A673 (cell line): ENCODE results near the gene ATOH8. TPM values are rescaled to one million over a fixed set of nuclear protein-coding genes. Genes with fewer than 3 reads are reported as not detected.

ENCODE experiments used
- BruUV-seq: library from RNA; stranded (reverse); fragments of 400-500 nt; replicated peaks from 2 replicates; lab custom pipeline; 2021; lab: Mats Ljungman, UMichigan
- CTCF ChIA-PET: fragments of 300-600 bp; sonication (Branson Sonifier 250); formaldehyde crosslinking; loops from one replicate; lab custom pipeline; 2022; ENCODE audit warnings: antibody characterized with exemption; lab: Charles Lee
- POLR2A ChIA-PET: fragments of 300-600 bp; sonication (Branson Sonifier 250); formaldehyde crosslinking; loops from one replicate; lab custom pipeline; 2022; ENCODE audit warnings: antibody characterized with exemption; ENCODE audit not compliant: low non-redundant PET; lab: Charles Lee
- DNase-seq: peaks from one replicate; pipeline ENCODE4 v3.0.0-alpha.2; 2015; ENCODE audit warnings: low spot score
- H3K27ac ChIP-seq: fragments of 200-600 bp; sonication (generic); 2 replicates; pipeline ENCODE4 v1.5.1; 2016; ENCODE audit warnings: mixed run types, low read depth, mild to moderate bottlenecking, mixed read lengths, antibody characterized with exemption, low read length; ENCODE audit not compliant: poor library complexity, severe bottlenecking
- H3K27me3 ChIP-seq: fragments of 200-600 bp; sonication (generic); replicated peaks from 2 replicates; pipeline ENCODE4 v1.6.1; 2017; ENCODE audit warnings: mixed run types, low read depth, mild to moderate bottlenecking, mixed read lengths, antibody characterized with exemption, low read length; ENCODE audit not compliant: insufficient read depth, poor library complexity
- H3K36me3 ChIP-seq: fragments of 200-600 bp; sonication (generic); 2 replicates; pipeline ENCODE4 v1.6.1; 2016; ENCODE audit warnings: mixed run types, mild to moderate bottlenecking, mixed read lengths, antibody characterized with exemption, low read length; ENCODE audit not compliant: insufficient read depth, poor library complexity, severe bottlenecking
- H3K4me1 ChIP-seq: fragments of 200-600 bp; sonication (generic); 2 replicates; pipeline ENCODE4 v1.6.1; 2017; ENCODE audit warnings: mixed run types, mild to moderate bottlenecking, mixed read lengths, antibody characterized with exemption, low read length; ENCODE audit not compliant: insufficient read depth, poor library complexity, severe bottlenecking
- H3K4me3 ChIP-seq: fragments of 200-600 bp; sonication (generic); 2 replicates; pipeline ENCODE4 v1.5.1; 2016; ENCODE audit warnings: low read depth, mixed run types, mild to moderate bottlenecking, mixed read lengths, low read length; ENCODE audit not compliant: poor library complexity, severe bottlenecking
- H3K9me3 ChIP-seq: fragments of 200-600 bp; sonication (generic); 2 replicates; pipeline ENCODE4 v1.6.1; 2016; ENCODE audit warnings: mixed run types, low read depth, mild to moderate bottlenecking, mixed read lengths, antibody characterized with exemption, low read length; ENCODE audit not compliant: poor library complexity, severe bottlenecking
- EZH2 ChIP-seq: fragments of 200-600 bp; sonication (generic); IDR thresholded peaks from 2 replicates; pipeline ENCODE4 v1.6.1; 2017; ENCODE audit warnings: borderline replicate concordance, low read depth, mild to moderate bottlenecking, mixed read lengths, antibody characterized with exemption, low read length; ENCODE audit not compliant: poor library complexity, severe bottlenecking
- intact Hi-C: fragments of 100-400 bp; cut with micrococcal nuclease; formaldehyde crosslinking; loops from one replicate; pipeline ENCODE4 v1.10.0; 2022; ENCODE audit not compliant: unreplicated experiment
- total RNA-seq: library from RNA; stranded (reverse); gene quantifications from 2 replicates; pipeline ENCODE4 v1.2.3, GENCODE V29; 2021
- TF ChIP-seq, protein P1 (sequence below): fragments of 300-800, 200-600 bp; sonication (generic); conservative IDR thresholded peaks from 2 replicates; pipeline ENCODE4 v1.5.1; 2017; ENCODE audit warnings: low read depth, mild to moderate bottlenecking, antibody characterized with exemption, low read length, moderate library complexity, mixed read lengths

ATOH8 gene
- total RNA-seq, 1 experiment from 2014 or later = 4.6 TPM

DNA sequence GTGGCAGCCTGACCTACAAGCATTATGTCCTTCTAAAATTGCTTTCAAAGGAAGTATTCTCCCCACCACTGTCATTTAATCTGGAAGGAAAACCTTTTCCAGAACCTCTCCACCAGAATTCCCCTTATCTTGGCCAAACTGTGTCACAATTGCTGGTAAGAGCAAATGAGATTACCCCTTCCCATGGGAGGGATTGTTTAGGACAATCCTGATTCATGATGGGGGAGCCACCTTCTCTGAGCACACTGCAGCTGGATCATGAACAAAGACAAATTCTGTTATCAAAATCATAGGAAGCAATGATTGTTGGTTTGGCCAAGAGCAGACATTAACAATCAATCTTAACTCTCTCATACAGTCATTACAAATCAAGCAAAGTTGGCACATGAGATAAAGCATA lies 18.1 kb upstream of the ATOH8 start:
- BruUV-seq = no TSS peak
- TF ChIP-seq, protein P1, sequence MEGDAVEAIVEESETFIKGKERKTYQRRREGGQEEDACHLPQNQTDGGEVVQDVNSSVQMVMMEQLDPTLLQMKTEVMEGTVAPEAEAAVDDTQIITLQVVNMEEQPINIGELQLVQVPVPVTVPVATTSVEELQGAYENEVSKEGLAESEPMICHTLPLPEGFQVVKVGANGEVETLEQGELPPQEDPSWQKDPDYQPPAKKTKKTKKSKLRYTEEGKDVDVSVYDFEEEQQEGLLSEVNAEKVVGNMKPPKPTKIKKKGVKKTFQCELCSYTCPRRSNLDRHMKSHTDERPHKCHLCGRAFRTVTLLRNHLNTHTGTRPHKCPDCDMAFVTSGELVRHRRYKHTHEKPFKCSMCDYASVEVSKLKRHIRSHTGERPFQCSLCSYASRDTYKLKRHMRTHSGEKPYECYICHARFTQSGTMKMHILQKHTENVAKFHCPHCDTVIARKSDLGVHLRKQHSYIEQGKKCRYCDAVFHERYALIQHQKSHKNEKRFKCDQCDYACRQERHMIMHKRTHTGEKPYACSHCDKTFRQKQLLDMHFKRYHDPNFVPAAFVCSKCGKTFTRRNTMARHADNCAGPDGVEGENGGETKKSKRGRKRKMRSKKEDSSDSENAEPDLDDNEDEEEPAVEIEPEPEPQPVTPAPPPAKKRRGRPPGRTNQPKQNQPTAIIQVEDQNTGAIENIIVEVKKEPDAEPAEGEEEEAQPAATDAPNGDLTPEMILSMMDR = no peak
- no peak for TF ChIP-seq EZH2
- DNase-seq = no peak
- H3K9me3 ChIP-seq = no peaks in the 10 kb centered on the region
- intact Hi-C loops = no loop called here
- no peaks in the 10 kb centered on the region for H3K36me3 ChIP-seq
- no peaks in the 10 kb centered on the region for H3K27me3 ChIP-seq
- H3K4me3 ChIP-seq = no peak overlapping the region
- CTCF ChIA-PET = no interaction called here
- POLR2A ChIA-PET = no interaction called here
- no peak overlapping the region for H3K27ac ChIP-seq
- no peaks in the 10 kb centered on the region for H3K4me1 ChIP-seq

DNA sequence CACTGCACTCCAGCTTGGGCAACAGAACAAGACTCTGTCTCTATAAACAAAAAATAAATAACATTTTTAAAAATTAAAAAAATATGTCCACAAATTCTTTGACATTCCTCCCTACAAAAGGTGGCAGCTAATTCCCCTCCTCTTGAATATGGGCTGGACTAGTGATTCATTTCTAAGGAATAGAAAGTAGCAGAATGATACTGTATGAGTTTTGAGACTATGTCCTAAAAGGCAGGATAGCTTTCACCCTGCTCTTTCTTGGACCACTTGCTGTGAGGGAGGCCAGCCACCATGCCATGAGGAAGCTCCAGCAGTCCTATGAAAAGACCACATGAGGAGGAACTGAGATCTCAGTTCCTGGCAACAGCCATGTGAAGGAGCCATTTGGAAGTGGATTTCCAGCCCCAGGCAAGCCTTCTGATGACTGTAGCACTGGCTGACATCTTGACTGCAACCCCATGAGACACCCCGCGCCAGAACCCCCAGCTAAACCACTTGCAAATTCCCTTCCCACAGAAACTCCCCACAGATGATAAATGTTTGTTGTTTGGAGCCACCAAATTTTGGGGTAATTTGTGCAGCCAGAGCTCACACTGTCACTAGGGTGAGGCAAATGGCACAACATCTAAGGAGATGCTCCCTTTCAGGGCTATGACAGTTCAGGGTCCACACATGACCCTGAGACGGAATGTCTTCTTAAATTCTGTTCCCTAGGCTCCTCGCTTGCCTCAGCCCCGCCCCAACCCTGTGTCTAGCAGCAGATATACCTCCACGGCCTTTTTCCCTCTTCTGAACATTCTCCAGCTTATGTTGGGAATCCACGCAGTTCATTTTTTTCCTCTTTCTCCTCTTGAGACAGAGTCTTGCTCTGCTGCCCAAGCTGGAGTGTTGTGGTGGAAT lies 17.1 kb upstream of the ATOH8 start:
- Histone ChIP-seq H3K4me1 (peaks cover under 1% of the 10 kb centered on the region), H3K4me3 (no peak overlapping the region), H3K27me3 (no peaks in the 10 kb centered on the region), H3K36me3 (no peaks in the 10 kb centered on the region), H3K27ac (no peak overlapping the region), H3K9me3 (no peaks in the 10 kb centered on the region)
- no peak for DNase-seq
- BruUV-seq = no TSS peak
- intact Hi-C loops = no loop called here
- no peak for TF ChIP-seq EZH2
- TF ChIP-seq, protein P1 = no peak
- ChIA-PET POLR2A (no interaction called here), CTCF (no interaction called here)

DNA sequence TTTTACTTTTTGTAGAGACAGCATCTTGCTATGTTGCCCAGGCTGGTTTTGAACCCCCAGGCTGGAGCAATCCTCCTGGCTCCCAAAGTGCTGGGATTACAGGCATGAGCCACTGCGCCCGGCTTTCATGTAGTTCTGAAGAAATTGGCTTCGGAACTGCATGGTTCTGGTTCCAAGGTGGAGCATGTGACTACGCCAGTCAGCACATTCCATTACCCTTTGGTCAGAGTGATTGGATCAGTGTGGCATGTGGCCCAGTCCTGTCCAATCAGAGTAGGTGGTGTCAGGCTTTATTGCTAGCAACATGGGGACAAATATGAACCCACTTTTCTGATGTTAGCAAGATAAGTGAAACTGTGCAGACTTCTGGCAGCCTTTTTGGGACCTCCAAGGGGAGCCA lies 16.3 kb upstream of the ATOH8 start:
- Histone ChIP-seq H3K36me3 (no peaks in the 10 kb centered on the region), H3K9me3 (no peaks in the 10 kb centered on the region), H3K4me3 (no peak overlapping the region), H3K27ac (no peak overlapping the region), H3K27me3 (no peaks in the 10 kb centered on the region), H3K4me1 (peaks cover 8% of the 10 kb centered on the region)
- CTCF ChIA-PET = no interaction called here
- DNase-seq = no peak
- TF ChIP-seq EZH2 = no peak
- TF ChIP-seq, protein P1 = no peak
- BruUV-seq = no TSS peak
- POLR2A ChIA-PET = no interaction called here
- intact Hi-C loops = no loop called here
